Left ventricle myocardium inferior (tissue), 1 donor: Measurements from ENCODE around the gene KCTD17. TPM values are rescaled to one million over a fixed set of nuclear protein-coding genes. Genes with fewer than 3 reads are reported as not detected.

Experiments used
- DNase-seq: peaks from one replicate; pipeline ENCODE4 v3.0.0-alpha.2; 2020
- H3K27ac ChIP-seq: fragments of 200-600 bp; replicated peaks from 2 replicates; pipeline ENCODE4 v1.8.0; 2021
- H3K27me3 ChIP-seq: fragments of 200-600 bp; 2 replicates; pipeline ENCODE4 v1.8.0; 2021; ENCODE audit warnings: low read depth
- H3K36me3 ChIP-seq: fragments of 200-600 bp; 2 replicates; pipeline ENCODE4 v1.8.0; 2021
- H3K4me1 ChIP-seq: fragments of 200-600 bp; 2 replicates; pipeline ENCODE4 v1.8.0; 2021
- H3K4me3 ChIP-seq: fragments of 200-600 bp; 2 replicates; pipeline ENCODE4 v1.8.0; 2021; ENCODE audit warnings: mild to moderate bottlenecking, moderate library complexity
- H3K9me3 ChIP-seq: fragments of 200-600 bp; replicated peaks from 2 replicates; pipeline ENCODE4 v1.8.0; 2021
- CTCF ChIP-seq: fragments of 200-600 bp; IDR thresholded peaks from 2 replicates; pipeline ENCODE4 v1.8.0; 2021; ENCODE audit warnings: antibody characterized with exemption, mild to moderate bottlenecking, borderline replicate concordance
- intact Hi-C: fragments of 100-400 bp; cut with micrococcal nuclease; formaldehyde crosslinking; loops from one replicate; pipeline ENCODE4 v1.11.0; 2022
- long read RNA-seq: library from polyadenylated mRNA; unstranded; transcript quantifications from one replicate; pipeline ENCODE4 v2.0.0, GENCODE V29; 2021
- total RNA-seq: library from RNA; stranded (reverse); fragmentation: NEBNext Ultra II Directional; extraction: Animal tissue kit (Norgen Biotek cat#: 25700); gene quantifications from one replicate; pipeline ENCODE4 v1.2.1, GENCODE V29; 2021
- donor health status: DM: no; HTN: yes; CAD: no; lungs with severe emphysema.

Gene KCTD17
- total RNA-seq = 14.3 TPM
- long read RNA-seq, partial matches to known transcripts = 2 of 20 reads
- long read RNA-seq, other reads (novel, unspliced or antisense) = 13 of 20 reads

GRCh38 chr22:37051391-37052385 is at the start of gene KCTD17:
Gene KCTD17, plus strand, starts transcription at chr22:37051742. Its CDS starts 19 bp downstream, at chr22:37051761.
- Histone ChIP-seq H3K27ac (peak within 1 kb of the TSS; percentile 30), H3K4me3 (peak within 1 kb of the TSS; percentile 81), H3K27me3 (no peaks in the 10 kb centered on the region), H3K4me1 (peaks cover 30% of the 10 kb centered on the region), H3K9me3 (no peaks in the 10 kb centered on the region), H3K36me3 (peaks cover 11% of the 10 kb centered on the region)
- TF ChIP-seq CTCF = no peak
- intact Hi-C loops = no loop called here
- DNase-seq = peak; percentile 79

- H3K27me3 ChIP-seq = no peaks in the 10 kb centered on the region
- intact Hi-C loops = no loop called here
These were observed 49.7 kb upstream of the KCTD17 start for GRCh38 chr22:37001826-37002225.

GRCh38 chr22:37002633-37003032 is 48.9 kb upstream of the KCTD17 start:
- Histone ChIP-seq H3K36me3 (no peaks in the 10 kb centered on the region), H3K9me3 (no peaks in the 10 kb centered on the region), H3K27me3 (no peaks in the 10 kb centered on the region), H3K4me1 (peaks cover 4% of the 10 kb centered on the region), H3K27ac (no peak overlapping the region), H3K4me3 (no peak overlapping the region)
- DNase-seq = no peak
- intact Hi-C loops = no loop called here
- no peak for TF ChIP-seq CTCF

More at GRCh38 chr22:37001826-37002225, 49.7 kb upstream of the KCTD17 start:
- no peak for DNase-seq
- TF ChIP-seq CTCF = no peak
- Histone ChIP-seq H3K27ac (no peak overlapping the region), H3K4me3 (no peak overlapping the region), H3K9me3 (no peaks in the 10 kb centered on the region), H3K4me1 (no peaks in the 10 kb centered on the region), H3K36me3 (no peaks in the 10 kb centered on the region)

GRCh38 chr22:37007651-37008050 is 43.9 kb upstream of the KCTD17 start:
- intact Hi-C loops = no loop called here
- Histone ChIP-seq H3K27ac (no peak overlapping the region), H3K27me3 (no peaks in the 10 kb centered on the region), H3K4me1 (peaks cover 41% of the 10 kb centered on the region), H3K9me3 (no peaks in the 10 kb centered on the region), H3K36me3 (no peaks in the 10 kb centered on the region), H3K4me3 (no peak overlapping the region)
- TF ChIP-seq CTCF = no peak
- DNase-seq = no peak

- Histone ChIP-seq H3K9me3 (no peaks in the 10 kb centered on the region), H3K36me3 (no peaks in the 10 kb centered on the region), H3K27me3 (no peaks in the 10 kb centered on the region), H3K4me1 (peaks cover 47% of the 10 kb centered on the region), H3K4me3 (no peak overlapping the region), H3K27ac (peak overlapping the region; percentile 24)
- no peak for TF ChIP-seq CTCF
- no peak for DNase-seq
- intact Hi-C loops = no loop called here
These were observed 43.2 kb upstream of the KCTD17 start for GRCh38 chr22:37008365-37008764.
